HL-60 (cell line): ENCODE data around the gene KCNK7. TPM values are rescaled to one million over a fixed set of nuclear protein-coding genes. Genes with fewer than 3 reads are reported as not detected.

Source experiments
- microRNA-seq: library from miRNA; unstranded; fragments of <30 nt; microRNA quantifications from one replicate; pipeline ENCODE4, GENCODE V29; 2018

Gene KCNK7

Small RNA genes lying within 50 kb of the gene (microRNA-seq; reads per million reads assigned to microRNA genes)
- gene MIR4690, result not detected
